Ishikawa (cell line): ENCODE measurements around the gene ATXN1.

Experiments used
- EP300 ChIP-seq: IDR thresholded peaks from 2 replicates; pipeline ENCODE4 v1.6.1; 2012; ENCODE audit warnings: borderline replicate concordance
- TAF1 ChIP-seq: IDR thresholded peaks from 2 replicates; pipeline ENCODE4 v1.6.1; 2012; ENCODE audit warnings: low read depth, mild to moderate bottlenecking
- YY1 ChIP-seq: IDR thresholded peaks from 2 replicates; pipeline ENCODE4 v1.6.1; 2012; ENCODE audit warnings: low read depth

DNA sequence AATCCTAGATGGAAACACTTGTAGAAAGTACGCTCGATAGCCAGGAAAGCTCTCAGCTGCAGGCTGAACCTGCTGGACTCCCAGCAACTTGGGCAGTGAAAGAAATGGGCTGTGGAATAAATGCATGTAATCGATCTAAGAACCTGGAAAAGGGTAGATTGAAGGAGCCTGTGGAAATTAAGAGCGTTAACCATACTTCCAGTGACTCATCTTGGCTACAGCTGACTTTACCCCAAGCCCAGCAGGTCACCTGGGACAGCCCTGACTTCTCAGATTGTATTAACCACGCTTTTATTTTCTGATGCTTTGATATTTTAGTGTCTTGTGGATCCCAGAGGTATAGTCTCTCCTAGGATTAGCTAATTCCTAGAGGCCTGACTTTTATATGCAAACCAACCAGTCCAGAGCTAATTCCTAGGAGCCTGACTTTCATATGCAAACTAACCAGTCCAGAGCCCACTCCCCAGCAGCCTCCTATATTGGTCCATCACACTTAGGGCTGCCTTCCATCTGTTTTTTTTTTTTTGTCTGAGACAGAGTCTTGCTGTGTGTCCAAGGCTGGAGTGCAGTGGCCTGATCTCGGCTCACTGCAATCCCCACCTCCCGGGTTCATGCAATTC is 436.5 kb downstream of the ATXN1 start:
- TF ChIP-seq EP300 (no peak), YY1 (no peak), TAF1 (no peak)
